Activated T-cell treated with anti-CD3 and anti-CD28 coated beads, Interleukin-2, amount 50 U/mL, for 72 hours (primary cell): ENCODE measurements around the gene PPP1R12B. TPM values are rescaled to one million over a fixed set of nuclear protein-coding genes. Genes with fewer than 3 reads are reported as not detected.
"Not testable (repeated sequence)": the region's sequence is repeated elsewhere in the genome, so short reads cannot be mapped to it uniquely, and the experiment has no call there.

Experiments used
- ATAC-seq, 2 donors: fragments of 150-1000 bp; cut with Tn5 transposase; replicated peaks in 1 of 2; 2 replicates each; pipeline ENCODE4 v1.10.0; 2021; ENCODE audit warnings: moderate library complexity in 2 of 2, mild to moderate bottlenecking in 1 of 2
- DNase-seq, 2 donors: peaks; one replicate each; pipeline ENCODE4 v3.0.0; 2021 to 2022; ENCODE audit warnings: mixed read lengths in 1 of 2
- H3K27ac Mint-ChIP-seq: one replicate; pipeline ENCODE4 v1.8.0; 2022; ENCODE audit warnings: mild to moderate bottlenecking, moderate library complexity, mixed read lengths
- H3K27me3 Mint-ChIP-seq: one replicate; pipeline ENCODE4 v1.8.0; 2022; ENCODE audit warnings: low read depth, mixed read lengths
- H3K36me3 Mint-ChIP-seq, 2 donors: one replicate each; pipeline ENCODE4 v1.8.0; 2022; ENCODE audit warnings: mixed read lengths in 2 of 2, mild to moderate bottlenecking in 1 of 2; ENCODE audit not compliant: insufficient read depth in 2 of 2
- H3K4me1 Mint-ChIP-seq: one replicate; pipeline ENCODE4 v1.8.0; 2022; ENCODE audit warnings: low read depth, mixed read lengths
- H3K4me3 Mint-ChIP-seq, 2 donors: one replicate each; pipeline ENCODE4 v1.8.0; 2022; ENCODE audit warnings: mild to moderate bottlenecking in 2 of 2, mixed read lengths in 2 of 2, moderate library complexity in 2 of 2
- H3K9me3 Mint-ChIP-seq, 2 donors: one replicate each; pipeline ENCODE4 v1.8.0; 2022; ENCODE audit warnings: mixed read lengths in 2 of 2
- total RNA-seq, 2 donors: library from RNA; stranded (reverse); gene quantifications; one replicate each; pipeline ENCODE4 v1.2.3, GENCODE V29; 2022

PPP1R12B gene
- total RNA-seq, 2 donors from 2014 or later: 17.6 to 27.0 TPM

- Mint-ChIP-seq H3K27me3 (no peaks in the 10 kb centered on the region), H3K4me1 (no peaks in the 10 kb centered on the region), H3K36me3 (peaks cover 0 to 2% of the 10 kb centered on the region in 2 donors), H3K9me3 (no peaks in the 10 kb centered on the region), H3K27ac (no peak overlapping the region), H3K4me3 (no peak overlapping the region)
- ATAC-seq (no peak), DNase-seq (no peak)
Observed at GRCh38 chr1:202471246-202471645, 122.7 kb downstream of the PPP1R12B start.

GRCh38 chr1:202472347-202473124, 124.0 kb downstream of the PPP1R12B start:
- DNase-seq, H3K27me3 Mint-ChIP-seq, ATAC-seq, H3K4me3 Mint-ChIP-seq, H3K9me3 Mint-ChIP-seq, H3K4me1 Mint-ChIP-seq, H3K36me3 Mint-ChIP-seq, H3K27ac Mint-ChIP-seq: not testable (repeated sequence)

- DNase-seq, H3K36me3 Mint-ChIP-seq, H3K4me1 Mint-ChIP-seq, ATAC-seq, H3K27ac Mint-ChIP-seq, H3K27me3 Mint-ChIP-seq, H3K9me3 Mint-ChIP-seq, H3K4me3 Mint-ChIP-seq: not testable (repeated sequence)
Observed at GRCh38 chr1:202473266-202474045, 125.0 kb downstream of the PPP1R12B start.

GRCh38 chr1:202479661-202480060, 131.2 kb downstream of the PPP1R12B start:
- Mint-ChIP-seq H3K4me1 (peaks cover 26% of the 10 kb centered on the region), H3K27ac (peak overlapping the region; percentile 38)
- not testable (repeated sequence) for H3K36me3 Mint-ChIP-seq, H3K27me3 Mint-ChIP-seq, H3K9me3 Mint-ChIP-seq, H3K4me3 Mint-ChIP-seq, DNase-seq, ATAC-seq

GRCh38 chr1:202480640-202481039, 132.1 kb downstream of the PPP1R12B start:
- H3K27me3 Mint-ChIP-seq, H3K27ac Mint-ChIP-seq, DNase-seq, ATAC-seq, H3K9me3 Mint-ChIP-seq, H3K36me3 Mint-ChIP-seq, H3K4me3 Mint-ChIP-seq: not testable (repeated sequence)
- H3K4me1 Mint-ChIP-seq: peaks cover 30% of the 10 kb centered on the region

GRCh38 chr1:202483362-202483761, 134.9 kb downstream of the PPP1R12B start:
- not testable (repeated sequence) for H3K9me3 Mint-ChIP-seq, H3K27me3 Mint-ChIP-seq, H3K36me3 Mint-ChIP-seq, H3K27ac Mint-ChIP-seq, DNase-seq, H3K4me3 Mint-ChIP-seq, ATAC-seq
- H3K4me1 Mint-ChIP-seq: peaks cover 35% of the 10 kb centered on the region

- ATAC-seq, H3K27ac Mint-ChIP-seq, H3K9me3 Mint-ChIP-seq, H3K27me3 Mint-ChIP-seq, DNase-seq, H3K36me3 Mint-ChIP-seq: not testable (repeated sequence)
- Mint-ChIP-seq H3K4me1 (peaks cover 40% of the 10 kb centered on the region), H3K4me3 (peak overlapping the region in 1 of 2 donors; percentile 3)
Observed at GRCh38 chr1:202484032-202484431, 135.5 kb downstream of the PPP1R12B start.

GRCh38 chr1:202484820-202485219, 136.3 kb downstream of the PPP1R12B start:
- ATAC-seq, H3K27ac Mint-ChIP-seq, H3K36me3 Mint-ChIP-seq, H3K9me3 Mint-ChIP-seq, H3K4me3 Mint-ChIP-seq, DNase-seq, H3K27me3 Mint-ChIP-seq: not testable (repeated sequence)
- peaks cover 34% of the 10 kb centered on the region for H3K4me1 Mint-ChIP-seq

- H3K4me3 Mint-ChIP-seq: peak overlapping the region in 1 of 2 donors; percentile 29
- not testable (repeated sequence) for DNase-seq, H3K27me3 Mint-ChIP-seq, H3K9me3 Mint-ChIP-seq, H3K36me3 Mint-ChIP-seq, H3K27ac Mint-ChIP-seq
- peaks cover 28% of the 10 kb centered on the region for H3K4me1 Mint-ChIP-seq
- ATAC-seq: peak; percentile 70 to 91
Observed at GRCh38 chr1:202488178-202488649, 139.7 kb downstream of the PPP1R12B start.

- H3K4me3 Mint-ChIP-seq, H3K9me3 Mint-ChIP-seq, H3K36me3 Mint-ChIP-seq, H3K27me3 Mint-ChIP-seq, DNase-seq, ATAC-seq, H3K27ac Mint-ChIP-seq: not testable (repeated sequence)
- H3K4me1 Mint-ChIP-seq: peaks cover 19% of the 10 kb centered on the region
Observed at GRCh38 chr1:202489101-202489500, 140.6 kb downstream of the PPP1R12B start.

- ATAC-seq, H3K4me3 Mint-ChIP-seq, DNase-seq, H3K4me1 Mint-ChIP-seq, H3K36me3 Mint-ChIP-seq, H3K27ac Mint-ChIP-seq, H3K9me3 Mint-ChIP-seq, H3K27me3 Mint-ChIP-seq: not testable (repeated sequence)
Observed at GRCh38 chr1:202493112-202493511, 144.6 kb downstream of the PPP1R12B start.

- Mint-ChIP-seq H3K36me3 (peaks cover 1 to 6% of the 10 kb centered on the region in 2 donors), H3K4me1 (no peaks in the 10 kb centered on the region), H3K9me3 (no peaks in the 10 kb centered on the region), H3K27ac (no peak overlapping the region), H3K27me3 (no peaks in the 10 kb centered on the region), H3K4me3 (no peak overlapping the region)
- DNase-seq (no peak), ATAC-seq (no peak)
Observed at GRCh38 chr1:202498542-202498941, 150.0 kb downstream of the PPP1R12B start.

- H3K27ac Mint-ChIP-seq, H3K27me3 Mint-ChIP-seq, H3K4me3 Mint-ChIP-seq, DNase-seq, H3K9me3 Mint-ChIP-seq, H3K36me3 Mint-ChIP-seq, H3K4me1 Mint-ChIP-seq, ATAC-seq: not testable (repeated sequence)
Observed at GRCh38 chr1:202499997-202500396, 151.5 kb downstream of the PPP1R12B start.
